KG1 (cell line): ENCODE data around the gene CCDC38.
A peak's percentile ranks its signal among the peaks of the same experiment; 100 is the strongest.
"Not testable (repeated sequence)": the region's sequence is repeated elsewhere in the genome, so short reads cannot be mapped to it uniquely, and the experiment has no call there.

ENCODE experiments used
- DNase-seq: peaks from one replicate; lab custom pipeline; 2025; lab: John Stamatoyannopoulos, UW

The CCDC38 gene

GRCh38 chr12:95882080-95882479, 60.3 kb downstream of the CCDC38 start:
- no peak for DNase-seq

GRCh38 chr12:95881331-95881955, 61.0 kb downstream of the CCDC38 start:
- DNase-seq = no peak

GRCh38 chr12:95880895-95881294, 61.5 kb downstream of the CCDC38 start:
- DNase-seq = no peak

- no peak for DNase-seq
Measured at GRCh38 chr12:95877622-95878021, 64.8 kb downstream of the CCDC38 start.

GRCh38 chr12:95874452-95874851, 68.0 kb downstream of the CCDC38 start:
- no peak for DNase-seq

- no peak for DNase-seq
Measured at GRCh38 chr12:95870897-95871296, 71.5 kb downstream of the CCDC38 start.

GRCh38 chr12:95863337-95863736, 79.1 kb downstream of the CCDC38 start:
- no peak for DNase-seq

- DNase-seq = no peak
Measured at GRCh38 chr12:95862038-95862437, 80.4 kb downstream of the CCDC38 start.

GRCh38 chr12:95859947-95860850, 82.2 kb downstream of the CCDC38 start:
- no peak for DNase-seq

- DNase-seq = no peak
Measured at GRCh38 chr12:95859344-95859816, 83.0 kb downstream of the CCDC38 start.

- peak; percentile 95 for DNase-seq
Measured at GRCh38 chr12:95858451-95859343, 83.7 kb downstream of the CCDC38 start, which contains the start of gene SNRPF. TSS of gene SNRPF (plus strand) at chr12:95858952. CDS start at chr12:95859074, 122 bp downstream.

GRCh38 chr12:95857799-95858198, 84.6 kb downstream of the CCDC38 start:
- no peak for DNase-seq

GRCh38 chr12:95857156-95857555, 85.3 kb downstream of the CCDC38 start:
- no peak for DNase-seq

- no peak for DNase-seq
Measured at GRCh38 chr12:95852133-95852532, 90.3 kb downstream of the CCDC38 start.

GRCh38 chr12:95851606-95852005, 90.8 kb downstream of the CCDC38 start:
- no peak for DNase-seq

GRCh38 chr12:95848575-95849388, 93.6 kb downstream of the CCDC38 start:
- DNase-seq = peak; percentile 37

- DNase-seq = not testable (repeated sequence)
Measured at GRCh38 chr12:95842426-95842825, 100.0 kb downstream of the CCDC38 start.

GRCh38 chr12:95838125-95838524, 104.3 kb downstream of the CCDC38 start:
- peak; percentile 76 for DNase-seq

- no peak for DNase-seq
Measured at GRCh38 chr12:95837240-95838038, 105.0 kb downstream of the CCDC38 start.

- no peak for DNase-seq
Measured at GRCh38 chr12:95836630-95837239, 105.7 kb downstream of the CCDC38 start.
